WERI-Rb-1 (cell line): ENCODE measurements around the gene NR2F1.

ENCODE experiments used
- DNase-seq: peaks from one replicate; pipeline ENCODE4 v3.0.0-alpha.2; 2020
- H3K27ac ChIP-seq: fragments of 250-450 bp; sonication (Bioruptor Pico); 2 replicates; pipeline ENCODE4 v1.5.1; 2020; ENCODE audit warnings: mild to moderate bottlenecking, moderate library complexity
- H3K27me3 ChIP-seq: fragments of 250-450 bp; sonication (Bioruptor Pico); 2 replicates; pipeline ENCODE4 v1.5.1; 2021; ENCODE audit warnings: mild to moderate bottlenecking, low read depth, moderate library complexity; ENCODE audit not compliant: insufficient read depth, severe bottlenecking
- H3K36me3 ChIP-seq: fragments of 250-450 bp; sonication (Bioruptor Pico); 2 replicates; pipeline ENCODE4 v1.5.1; 2020; ENCODE audit warnings: mild to moderate bottlenecking, moderate library complexity
- H3K4me3 ChIP-seq: 2 replicates; pipeline ENCODE4 v1.5.1; 2011; ENCODE audit warnings: low read depth, mild to moderate bottlenecking, control low read depth, low read length
- H3K9me3 ChIP-seq: fragments of 250-450 bp; sonication (Bioruptor Pico); 2 replicates; pipeline ENCODE4 v1.5.1; 2021; ENCODE audit warnings: mild to moderate bottlenecking, moderate library complexity; ENCODE audit not compliant: severe bottlenecking
- TF ChIP-seq, protein P1 (sequence below): IDR thresholded peaks from 2 replicates; pipeline ENCODE4 v1.5.1; 2011; ENCODE audit warnings: low read depth, mild to moderate bottlenecking, control low read depth, inconsistent platforms, low read length

The NR2F1 gene

DNA sequence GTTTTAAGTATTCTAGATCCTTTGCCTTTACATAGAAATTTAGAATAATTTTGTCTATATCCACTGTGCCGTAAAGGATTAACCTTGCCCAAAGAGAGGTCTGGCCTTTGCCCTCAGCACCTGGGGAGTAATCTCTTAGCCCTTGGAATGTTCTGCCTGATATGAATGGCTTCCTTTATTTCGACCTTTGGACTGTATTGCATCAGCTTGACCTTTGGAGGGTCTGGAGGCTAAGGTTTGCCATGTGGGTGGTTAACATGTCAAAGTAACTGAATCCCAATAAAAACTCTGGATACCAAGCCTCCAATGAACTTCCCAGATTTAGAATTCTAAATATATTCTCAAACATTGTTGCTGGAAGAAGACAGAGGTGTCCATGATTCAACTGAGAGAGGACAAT is 54.7 kb downstream of the NR2F1 start:
- no peaks in the 10 kb centered on the region for H3K9me3 ChIP-seq
- H3K27ac ChIP-seq, result no peak overlapping the region
- no peak for DNase-seq
- TF ChIP-seq, protein P1, sequence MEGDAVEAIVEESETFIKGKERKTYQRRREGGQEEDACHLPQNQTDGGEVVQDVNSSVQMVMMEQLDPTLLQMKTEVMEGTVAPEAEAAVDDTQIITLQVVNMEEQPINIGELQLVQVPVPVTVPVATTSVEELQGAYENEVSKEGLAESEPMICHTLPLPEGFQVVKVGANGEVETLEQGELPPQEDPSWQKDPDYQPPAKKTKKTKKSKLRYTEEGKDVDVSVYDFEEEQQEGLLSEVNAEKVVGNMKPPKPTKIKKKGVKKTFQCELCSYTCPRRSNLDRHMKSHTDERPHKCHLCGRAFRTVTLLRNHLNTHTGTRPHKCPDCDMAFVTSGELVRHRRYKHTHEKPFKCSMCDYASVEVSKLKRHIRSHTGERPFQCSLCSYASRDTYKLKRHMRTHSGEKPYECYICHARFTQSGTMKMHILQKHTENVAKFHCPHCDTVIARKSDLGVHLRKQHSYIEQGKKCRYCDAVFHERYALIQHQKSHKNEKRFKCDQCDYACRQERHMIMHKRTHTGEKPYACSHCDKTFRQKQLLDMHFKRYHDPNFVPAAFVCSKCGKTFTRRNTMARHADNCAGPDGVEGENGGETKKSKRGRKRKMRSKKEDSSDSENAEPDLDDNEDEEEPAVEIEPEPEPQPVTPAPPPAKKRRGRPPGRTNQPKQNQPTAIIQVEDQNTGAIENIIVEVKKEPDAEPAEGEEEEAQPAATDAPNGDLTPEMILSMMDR, result no peak
- no peaks in the 10 kb centered on the region for H3K36me3 ChIP-seq
- no peaks in the 10 kb centered on the region for H3K27me3 ChIP-seq
- H3K4me3 ChIP-seq, result no peak overlapping the region

DNA sequence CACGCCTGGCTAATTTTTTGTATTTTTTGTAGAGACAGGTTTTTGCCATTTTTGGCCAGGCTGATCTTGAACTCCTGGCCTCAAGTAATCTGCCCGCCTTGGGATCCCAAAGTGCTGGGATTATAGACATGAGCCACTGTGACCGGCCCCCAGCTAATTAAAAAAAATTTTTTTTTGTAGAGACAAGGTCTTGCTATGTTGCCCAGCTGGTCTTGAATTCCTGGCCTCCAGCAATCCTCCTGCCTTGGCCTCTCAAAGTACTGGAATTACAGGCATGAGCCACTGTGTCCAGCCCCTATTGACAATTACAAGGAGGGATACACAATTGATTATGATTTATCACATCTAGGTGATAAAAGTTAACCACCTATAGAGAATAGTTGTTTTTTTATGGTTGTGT is 59.5 kb downstream of the NR2F1 start:
- H3K27me3 ChIP-seq, result no peaks in the 10 kb centered on the region
- no peak overlapping the region for H3K4me3 ChIP-seq
- H3K9me3 ChIP-seq, result no peaks in the 10 kb centered on the region
- no peak overlapping the region for H3K27ac ChIP-seq
- H3K36me3 ChIP-seq, result no peaks in the 10 kb centered on the region
- no peak for DNase-seq
- TF ChIP-seq, protein P1, result no peak
